ENCODE measurements around the gene KHNYN.

Gene KHNYN

DNA sequence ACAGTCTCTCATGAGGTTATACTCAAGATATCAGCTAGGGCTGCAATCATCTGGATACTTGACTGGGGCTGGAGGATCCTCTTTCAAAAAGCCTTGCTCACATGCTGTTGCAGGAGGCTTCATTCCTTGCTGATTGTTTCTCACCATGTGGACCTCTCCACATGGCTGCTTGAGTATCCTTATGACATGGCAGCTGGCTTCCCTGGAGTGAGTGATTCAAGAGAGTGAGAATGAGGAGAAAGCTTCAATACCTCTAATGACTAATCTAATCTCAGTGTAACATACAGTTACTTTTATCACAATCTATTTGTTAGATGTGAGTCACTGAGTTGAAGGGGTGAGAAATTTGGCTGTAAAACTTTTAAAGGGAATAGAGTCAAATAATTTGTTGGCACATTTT lies 27.2 kb downstream of the KHNYN start:
- DNase-seq (ENCODE audit: extremely low read depth, low read depth): no peak
- TF ChIP-seq, protein P1, sequence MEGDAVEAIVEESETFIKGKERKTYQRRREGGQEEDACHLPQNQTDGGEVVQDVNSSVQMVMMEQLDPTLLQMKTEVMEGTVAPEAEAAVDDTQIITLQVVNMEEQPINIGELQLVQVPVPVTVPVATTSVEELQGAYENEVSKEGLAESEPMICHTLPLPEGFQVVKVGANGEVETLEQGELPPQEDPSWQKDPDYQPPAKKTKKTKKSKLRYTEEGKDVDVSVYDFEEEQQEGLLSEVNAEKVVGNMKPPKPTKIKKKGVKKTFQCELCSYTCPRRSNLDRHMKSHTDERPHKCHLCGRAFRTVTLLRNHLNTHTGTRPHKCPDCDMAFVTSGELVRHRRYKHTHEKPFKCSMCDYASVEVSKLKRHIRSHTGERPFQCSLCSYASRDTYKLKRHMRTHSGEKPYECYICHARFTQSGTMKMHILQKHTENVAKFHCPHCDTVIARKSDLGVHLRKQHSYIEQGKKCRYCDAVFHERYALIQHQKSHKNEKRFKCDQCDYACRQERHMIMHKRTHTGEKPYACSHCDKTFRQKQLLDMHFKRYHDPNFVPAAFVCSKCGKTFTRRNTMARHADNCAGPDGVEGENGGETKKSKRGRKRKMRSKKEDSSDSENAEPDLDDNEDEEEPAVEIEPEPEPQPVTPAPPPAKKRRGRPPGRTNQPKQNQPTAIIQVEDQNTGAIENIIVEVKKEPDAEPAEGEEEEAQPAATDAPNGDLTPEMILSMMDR (IDR thresholded peaks at IDR 0.05; ENCODE audit: low read depth, low read length, missing control alignments): no peak
- H3K4me3 ChIP-seq (replicated peaks; ENCODE audit: low read depth, low read length): no peak overlapping the region

DNA sequence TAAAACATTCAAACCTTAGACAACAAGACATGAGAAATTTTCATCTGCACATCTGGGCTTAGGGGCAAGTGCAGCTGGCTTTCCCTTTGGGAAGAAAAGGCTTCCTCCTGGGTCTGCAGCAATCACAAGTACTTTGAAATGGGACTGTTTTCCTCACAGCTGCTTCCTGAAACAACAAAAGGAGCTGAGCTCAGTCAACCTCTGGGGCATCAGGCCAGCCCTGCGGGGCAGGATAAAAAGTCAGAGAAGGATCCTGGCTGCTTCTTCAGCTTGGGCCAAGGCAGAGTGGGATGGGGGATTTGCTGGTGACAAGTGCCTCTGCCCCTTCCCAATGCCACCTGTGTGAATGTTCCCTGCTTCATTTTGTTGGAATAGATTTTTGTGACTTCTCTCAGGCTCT lies 29.0 kb downstream of the KHNYN start:
- no peak for DNase-seq (ENCODE audit: extremely low read depth, low read depth)
- TF ChIP-seq, protein P1 (IDR thresholded peaks at IDR 0.05; ENCODE audit: low read depth, low read length, missing control alignments): no peak

DNA sequence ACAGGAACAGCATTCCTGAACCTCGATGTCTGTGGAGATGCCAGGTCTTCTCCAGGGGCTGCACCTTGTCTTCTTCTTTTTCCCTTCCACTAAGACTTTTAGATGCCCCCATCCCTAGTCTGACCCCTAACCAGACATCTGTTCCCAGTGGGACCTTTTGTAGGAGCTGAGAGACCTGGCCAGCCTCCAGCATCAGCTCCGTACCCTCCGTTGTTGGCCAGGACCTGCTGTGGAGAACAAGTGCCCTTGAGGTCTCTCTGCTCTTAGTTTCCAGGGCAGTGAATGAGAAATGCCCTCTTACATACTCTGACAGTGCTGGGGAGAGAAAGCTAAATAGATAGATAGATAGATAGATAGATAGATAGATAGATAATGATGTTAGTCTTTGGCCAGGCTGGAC lies 29.6 kb downstream of the KHNYN start:
- no peak for DNase-seq (ENCODE audit: extremely low read depth, low read depth)
- TF ChIP-seq, protein P1 (IDR thresholded peaks at IDR 0.05; ENCODE audit: low read depth, low read length, missing control alignments): no peak
- no peak overlapping the region for H3K4me3 ChIP-seq (replicated peaks; ENCODE audit: low read depth, low read length)

More for the DNA sequence above, 29.0 kb downstream of the KHNYN start:
- no peak overlapping the region for H3K4me3 ChIP-seq (replicated peaks; ENCODE audit: low read depth, low read length)

DNA sequence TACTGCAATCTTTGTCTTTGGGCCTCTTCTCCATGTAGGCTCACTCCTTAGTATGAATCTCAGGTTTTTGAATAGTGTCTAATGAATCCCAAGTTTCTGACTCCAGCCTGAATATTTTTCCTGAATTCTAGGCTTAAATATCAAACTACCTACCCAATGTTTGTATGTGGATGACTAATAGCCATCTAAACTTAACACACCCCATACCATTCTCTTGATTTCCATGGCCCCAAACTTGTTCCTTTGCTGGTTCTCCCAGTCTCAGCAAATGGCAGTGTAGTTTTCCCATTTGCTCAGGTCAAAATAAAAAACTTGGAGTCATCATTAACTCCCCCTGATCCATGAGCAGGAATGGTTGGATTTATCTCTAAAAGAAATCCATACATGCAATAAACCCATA lies 31.6 kb downstream of the KHNYN start:
- DNase-seq (ENCODE audit: extremely low read depth, low read depth): no peak
- TF ChIP-seq, protein P1 (IDR thresholded peaks at IDR 0.05; ENCODE audit: low read depth, low read length, missing control alignments): no peak
- H3K4me3 ChIP-seq (replicated peaks; ENCODE audit: low read depth, low read length): no peak overlapping the region

DNA sequence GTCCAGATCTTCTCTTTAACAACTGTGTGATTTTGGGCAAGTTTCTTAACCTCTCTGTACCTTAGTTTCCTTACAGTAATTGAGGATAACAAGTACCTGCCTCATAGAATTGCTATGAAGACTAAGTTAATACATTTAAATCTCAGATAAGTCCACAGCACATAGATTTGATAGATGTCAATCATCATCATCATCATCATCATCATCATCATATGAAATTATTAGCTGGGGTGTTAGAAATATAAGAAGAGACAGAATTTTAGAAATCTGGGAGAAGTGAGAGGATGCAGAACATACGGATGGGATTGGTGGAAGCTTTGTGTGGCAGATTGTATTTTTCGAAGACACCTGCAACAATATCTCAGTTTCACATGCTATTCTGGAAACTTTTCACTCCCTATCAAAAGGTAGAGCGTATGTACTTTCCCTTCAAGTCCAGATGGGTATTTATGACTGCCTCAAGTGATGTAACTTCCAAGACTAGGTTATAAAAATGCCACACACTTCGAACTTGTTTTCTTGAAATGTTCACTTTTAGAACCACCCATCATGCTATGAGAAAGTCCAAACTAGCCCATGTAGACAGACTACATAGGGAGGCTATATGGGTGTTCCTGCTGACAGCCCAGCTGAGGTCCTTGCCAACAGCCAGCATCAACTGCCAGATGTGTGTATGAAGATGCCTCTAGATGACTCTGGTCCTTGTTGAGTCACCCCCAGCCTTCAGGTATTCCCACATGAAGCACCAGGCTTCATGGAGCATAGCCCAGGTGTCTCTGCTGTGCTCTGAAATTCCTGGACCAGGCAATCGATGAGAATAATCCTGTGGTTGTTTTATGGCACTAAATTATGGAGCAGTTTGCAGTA lies 33.5 kb downstream of the KHNYN start:
- TF ChIP-seq, protein P1 (IDR thresholded peaks at IDR 0.05; ENCODE audit: low read depth, low read length, missing control alignments): no peak
- no peak overlapping the region for H3K4me3 ChIP-seq (replicated peaks; ENCODE audit: low read depth, low read length)
- no peak for DNase-seq (ENCODE audit: extremely low read depth, low read depth)

DNA sequence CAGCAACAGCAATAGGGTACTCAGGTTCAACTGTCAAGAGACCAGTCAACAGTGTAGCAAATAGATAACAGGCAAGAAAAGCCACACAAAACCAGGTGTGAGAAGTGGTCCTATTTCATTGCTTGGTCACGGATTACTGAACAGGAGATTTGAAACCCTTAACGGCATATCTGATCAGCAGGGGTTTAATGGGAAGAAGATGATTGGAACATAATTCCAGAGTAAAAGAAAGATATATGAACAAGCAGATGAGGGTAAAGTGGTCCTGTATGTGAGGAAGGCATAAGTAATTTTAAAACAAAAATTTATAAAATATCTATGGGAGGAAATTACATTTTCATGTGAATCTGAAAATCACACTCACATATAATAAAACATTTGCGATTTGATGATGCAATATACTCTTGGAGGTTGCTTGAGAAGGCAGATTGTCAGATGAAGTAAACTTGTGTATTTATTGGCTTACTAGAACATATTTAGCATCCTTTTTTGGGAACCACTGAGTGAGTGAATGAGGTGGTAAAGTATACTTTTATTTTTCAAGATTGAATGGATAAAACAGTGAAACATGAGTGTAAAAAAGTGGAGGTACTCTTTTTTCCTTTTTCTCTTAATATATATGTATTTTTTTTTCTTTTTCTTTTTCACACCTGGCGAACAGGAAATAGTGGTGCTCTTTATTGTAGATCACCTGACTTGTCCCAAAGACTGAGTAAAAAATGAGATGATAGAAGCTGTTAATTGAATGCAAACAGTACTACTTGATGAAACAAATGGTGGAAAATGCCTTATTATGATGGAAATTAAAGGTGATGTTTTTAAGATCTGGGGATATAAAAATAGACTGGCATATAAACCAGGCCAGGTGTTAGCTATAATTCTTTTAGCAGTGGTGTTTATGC lies 34.4 kb downstream of the KHNYN start:
- TF ChIP-seq, protein P1 (IDR thresholded peaks at IDR 0.05; ENCODE audit: low read depth, low read length, missing control alignments): no peak
- no peak overlapping the region for H3K4me3 ChIP-seq (replicated peaks; ENCODE audit: low read depth, low read length)
- no peak for DNase-seq (ENCODE audit: extremely low read depth, low read depth)
